Measurements from ENCODE around the gene SYT15. TPM values are rescaled to one million over a fixed set of nuclear protein-coding genes. Genes with fewer than 3 reads are reported as not detected.
"Not testable (repeated sequence)": the region's sequence is repeated elsewhere in the genome, so short reads cannot be mapped to it uniquely, and the experiment has no call there.

The SYT15 gene
- total RNA-seq, 8 experiments from 2014 or later: 0.50 to 3.5 (median 0.70) TPM

DNA sequence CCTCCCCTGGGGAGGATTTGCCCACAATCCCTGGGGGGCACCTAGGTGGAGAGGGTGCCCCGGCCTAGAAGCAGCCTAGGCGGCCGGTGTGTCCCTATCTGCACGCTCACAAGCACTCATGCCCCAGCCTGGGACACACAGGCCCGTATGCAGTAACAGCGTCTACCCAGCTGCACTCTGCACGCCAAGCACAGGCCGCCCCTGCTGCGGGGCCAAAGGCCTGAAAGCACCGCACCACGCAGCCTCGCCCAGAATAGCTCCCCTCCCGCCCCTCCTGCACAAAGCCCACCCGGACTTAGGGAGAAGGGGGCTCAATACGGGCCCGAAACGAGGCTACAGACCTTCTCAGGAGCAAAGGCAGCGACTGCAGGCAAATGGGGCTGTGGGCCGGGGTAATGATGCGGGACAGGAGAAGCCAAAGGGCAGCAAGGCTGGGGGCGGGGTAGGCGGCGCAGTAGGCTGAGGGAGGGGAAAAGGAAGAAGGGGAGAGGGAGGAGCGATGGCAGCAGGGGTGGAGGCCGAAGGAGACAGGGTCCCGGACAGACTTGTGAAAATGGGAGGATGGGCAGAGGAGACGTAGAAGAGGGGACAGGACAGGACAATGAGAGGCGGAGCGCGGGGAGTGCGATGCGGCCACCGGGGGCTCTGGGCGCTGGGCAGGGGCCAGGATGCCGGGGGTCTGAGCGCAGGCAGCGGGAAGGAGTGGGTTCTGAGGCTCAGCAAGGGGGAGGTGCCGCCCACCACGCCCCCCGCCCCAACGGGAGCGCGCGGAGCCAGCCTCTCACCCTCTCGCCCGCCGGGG, 23.0 kb upstream of the SYT15 start:
- peak overlapping the region; percentile 40 to 54 (median 45) for H3K4me3 ChIP-seq
- ATAC-seq (replicated peaks in 6 of 8): peak in 6 of 8 experiments; percentile 42 to 77 (median 74)
- peaks cover 3 to 6% of the 10 kb centered on the region in 2 donors for H3K4me1 ChIP-seq (replicated peaks in 1 of 2)
- 0 to 76% (median 33%) methylated on average over 1 to 20 of the region's 47 CpGs; no CpG with 5 or more reads in 3 of the 10 experiments for WGBS, 10 experiments
- in situ Hi-C loops (cut with MboI; ENCODE audit: low pct_unique_long_range_greater_than_20kb in 2 of 9, low sequenced_read_pairs in 9 of 9, unreplicated experiment in 9 of 9): loop anchor here in 1 of 9 experiments (25.0 kb wide), 1 partner anchor 1731 kb away; no protein-coding TSS in a partner anchor
- H3K27ac ChIP-seq: no peak overlapping the region

DNA sequence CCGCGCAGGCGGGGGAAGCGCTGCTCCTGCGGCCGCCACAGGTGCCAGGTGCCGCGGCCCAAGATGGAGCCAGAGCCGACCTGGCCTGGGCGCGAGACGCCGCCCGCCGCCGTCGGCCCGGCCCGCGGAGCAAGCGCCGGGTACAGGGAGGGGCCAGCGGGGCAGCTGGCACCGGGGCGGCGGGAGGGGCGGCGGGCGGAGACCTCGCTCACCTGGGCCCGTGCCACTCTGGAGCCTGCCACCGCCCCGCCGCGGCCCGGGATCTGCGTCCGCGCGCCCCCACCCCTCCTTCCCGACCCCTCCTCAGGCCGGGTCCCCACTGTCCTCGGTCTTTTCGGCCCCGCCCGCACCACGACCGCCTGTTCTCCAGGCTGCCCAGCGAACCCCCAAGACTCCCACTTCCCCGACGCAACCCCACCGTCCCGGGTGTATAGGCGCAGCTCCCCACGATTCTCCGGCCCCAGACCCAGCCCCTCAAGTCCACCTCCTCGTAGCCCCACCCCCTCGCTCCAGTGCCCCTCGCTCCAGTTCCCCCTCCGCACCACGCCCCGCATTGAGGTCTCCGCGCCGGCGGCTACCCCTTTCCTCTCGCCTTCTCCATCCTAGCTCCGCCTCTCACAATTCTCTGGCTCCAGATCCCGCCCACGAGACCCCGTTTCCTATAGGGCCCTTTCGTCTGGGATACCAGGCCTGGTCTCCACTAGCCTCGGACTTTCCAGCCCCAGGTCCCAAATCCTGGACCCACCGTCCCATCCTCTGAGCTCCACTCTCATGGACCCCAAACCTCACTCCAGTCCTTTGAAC, 22.2 kb upstream of the SYT15 start, which contains the start of gene GPRIN2:
TSS of gene GPRIN2 (minus strand) at position 144 of the 804 bp plus-strand sequence. CDS start 5,922 bp downstream, outside the sequence.
- ATAC-seq (replicated peaks in 6 of 8): peak in 5 of 8 experiments; percentile 23 to 71 (median 49)
- H3K27ac ChIP-seq: no peak within 1 kb of the TSS
- peaks cover 3 to 6% of the 10 kb centered on the region in 2 donors for H3K4me1 ChIP-seq (replicated peaks in 1 of 2)
- in situ Hi-C loops (cut with MboI; ENCODE audit: low pct_unique_long_range_greater_than_20kb in 2 of 9, low sequenced_read_pairs in 9 of 9, unreplicated experiment in 9 of 9): loop anchor here in 1 of 9 experiments (25.0 kb wide), 1 partner anchor 1731 kb away; no protein-coding TSS in a partner anchor
- WGBS, 10 experiments: 9 to 51% (median 18%) methylated on average over 2 to 19 of the region's 74 CpGs; no CpG with 5 or more reads in 4 of the 10 experiments
- H3K4me3 ChIP-seq: peak within 1 kb of the TSS; percentile 40 to 54 (median 45)

DNA sequence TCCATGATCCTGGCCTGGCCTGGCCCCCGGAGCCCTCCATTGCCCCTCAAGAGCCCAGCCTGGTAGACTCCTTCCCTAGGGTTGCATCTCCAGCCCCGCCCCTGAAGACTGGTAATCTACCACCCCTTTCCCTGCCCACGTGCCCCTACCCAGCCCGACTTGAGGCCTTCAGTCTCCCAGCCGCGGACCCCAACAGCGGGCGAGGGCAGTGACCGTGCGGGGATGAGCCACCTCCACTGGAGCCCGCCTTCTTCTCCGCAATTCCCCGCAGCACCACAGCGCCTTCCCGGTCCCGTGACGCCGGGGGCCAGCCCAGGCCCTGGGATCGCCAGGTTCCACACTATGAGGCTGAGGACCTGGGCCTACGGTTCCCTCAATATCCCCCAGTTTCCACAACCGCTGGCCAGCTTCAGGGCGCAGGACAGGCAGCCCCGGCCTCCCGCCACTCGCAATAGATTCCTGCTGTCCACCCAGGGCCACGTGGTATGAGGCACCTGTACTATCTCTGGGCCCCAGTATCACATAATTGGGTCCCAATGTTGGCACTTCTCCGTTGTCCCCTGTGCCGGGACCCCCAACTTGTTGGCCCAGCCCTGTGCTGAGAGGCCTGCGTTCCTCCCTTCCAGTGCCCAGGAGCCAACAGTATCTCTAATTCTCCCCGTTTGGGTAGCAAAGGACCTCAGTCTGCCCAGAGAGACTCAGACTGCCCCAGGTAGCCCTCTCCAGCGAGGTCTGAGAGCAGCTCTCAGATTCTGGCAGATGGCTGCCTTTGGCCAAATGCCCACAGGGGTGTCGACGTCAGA, 21.4 kb upstream of the SYT15 start:
- in situ Hi-C loops (cut with MboI; ENCODE audit: low pct_unique_long_range_greater_than_20kb in 2 of 9, low sequenced_read_pairs in 9 of 9, unreplicated experiment in 9 of 9): loop anchor here in 1 of 9 experiments (25.0 kb wide), 1 partner anchor 1730 kb away; no protein-coding TSS in a partner anchor
- Histone ChIP-seq H3K27ac (no peak overlapping the region), H3K4me1 (replicated peaks in 1 of 2) (peaks cover 3 to 6% of the 10 kb centered on the region in 2 donors), H3K4me3 (peak overlapping the region in 1 of 5 donors; percentile 40)
- 0 to 100% (median 86%) methylated on average over 1 to 27 of the region's 33 CpGs for WGBS, 10 experiments
- ATAC-seq (replicated peaks in 6 of 8): no peak

DNA sequence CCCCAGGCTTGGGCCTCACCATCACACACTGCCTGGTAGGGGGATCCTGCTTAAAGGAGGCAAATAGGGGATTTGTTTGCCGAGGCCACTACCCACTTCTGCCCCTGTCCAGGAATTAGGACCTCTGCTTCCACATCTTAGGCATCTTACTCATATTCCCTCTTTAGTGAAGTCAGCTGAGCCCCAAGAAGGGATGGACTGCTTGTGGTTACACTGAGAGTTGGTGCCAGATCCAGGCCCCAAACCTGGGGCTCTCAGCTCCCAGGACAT, 20.9 kb upstream of the SYT15 start:
- ATAC-seq (replicated peaks in 6 of 8): no peak
- H3K4me1 ChIP-seq (replicated peaks in 1 of 2): peaks cover 3 to 6% of the 10 kb centered on the region in 2 donors
- in situ Hi-C loops (cut with MboI; ENCODE audit: low pct_unique_long_range_greater_than_20kb in 2 of 9, low sequenced_read_pairs in 9 of 9, unreplicated experiment in 9 of 9): loop anchor here in 1 of 9 experiments (25.0 kb wide), 1 partner anchor 1729 kb away; no protein-coding TSS in a partner anchor
- 0 to 83% (median 37%) methylated on average over 1 of the region's 1 CpG; no CpG with 5 or more reads in 6 of the 10 experiments for whole genome bisulfite sequencing, 10 experiments
- no peak overlapping the region for H3K27ac ChIP-seq
- H3K4me3 ChIP-seq: no peak overlapping the region

- ATAC-seq (replicated peaks in 6 of 8): no peak
These were observed 20.3 kb upstream of the SYT15 start for GRCh38 chr10:46558392-46559185.

DNA sequence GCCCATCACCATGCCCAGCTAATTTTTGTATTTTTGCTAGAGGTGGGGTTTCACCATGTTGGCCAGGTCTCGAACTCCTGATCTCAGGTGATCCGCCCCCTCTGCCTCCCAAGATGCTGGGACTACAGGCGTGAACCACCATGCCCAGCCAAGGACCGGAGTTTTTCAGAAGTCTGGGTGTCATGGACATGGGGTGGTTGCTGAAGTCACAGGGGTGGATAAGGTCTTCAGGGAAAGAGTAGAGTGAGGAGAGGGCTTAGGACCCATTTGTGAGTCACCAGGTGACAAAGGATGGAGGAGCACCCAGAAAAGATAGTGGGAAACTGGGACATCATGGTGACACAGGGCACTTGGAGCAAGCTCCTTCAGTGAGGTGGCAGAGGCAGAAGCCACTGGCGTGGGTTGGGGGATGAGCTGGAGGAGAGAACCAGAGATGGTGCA, 19.7 kb upstream of the SYT15 start:
- WGBS, 10 experiments: 13 to 81% (median 63%) methylated on average over 1 to 5 of the region's 5 CpGs
- no peak for ATAC-seq (replicated peaks in 6 of 8)
- in situ Hi-C loops (cut with MboI; ENCODE audit: low pct_unique_long_range_greater_than_20kb in 2 of 9, low sequenced_read_pairs in 9 of 9, unreplicated experiment in 9 of 9): loop anchor here in 1 of 9 experiments (25.0 kb wide), 1 partner anchor 1728 kb away; no protein-coding TSS in a partner anchor
- no peak overlapping the region for H3K27ac ChIP-seq
- H3K4me1 ChIP-seq (replicated peaks in 1 of 2): peaks cover 3 to 6% of the 10 kb centered on the region in 2 donors
- no peak overlapping the region for H3K4me3 ChIP-seq

More at GRCh38 chr10:46558392-46559185, 20.3 kb upstream of the SYT15 start:
- WGBS, 10 experiments: 60 to 87% (median 79%) methylated on average over 2 to 9 of the region's 9 CpGs
- H3K4me3 ChIP-seq: no peak overlapping the region
- in situ Hi-C loops (cut with MboI; ENCODE audit: low pct_unique_long_range_greater_than_20kb in 2 of 9, low sequenced_read_pairs in 9 of 9, unreplicated experiment in 9 of 9): loop anchor here in 1 of 9 experiments (25.0 kb wide), 1 partner anchor 1729 kb away; no protein-coding TSS in a partner anchor
- no peak overlapping the region for H3K27ac ChIP-seq
- peaks cover 3 to 6% of the 10 kb centered on the region in 2 donors for H3K4me1 ChIP-seq (replicated peaks in 1 of 2)

GRCh38 chr10:46560381-46560780, 18.5 kb upstream of the SYT15 start:
- no peak overlapping the region for H3K27ac ChIP-seq
- WGBS, 10 experiments: 11 to 72% (median 51%) methylated on average over 1 to 5 of the region's 5 CpGs
- in situ Hi-C loops (cut with MboI; ENCODE audit: low pct_unique_long_range_greater_than_20kb in 2 of 9, low sequenced_read_pairs in 9 of 9, unreplicated experiment in 9 of 9): loop anchor here in 1 of 9 experiments (25.0 kb wide), 1 partner anchor 1727 kb away; no protein-coding TSS in a partner anchor
- H3K4me1 ChIP-seq (replicated peaks in 1 of 2): peaks cover 3 to 6% of the 10 kb centered on the region in 2 donors
- ATAC-seq (replicated peaks in 6 of 8): no peak
- no peak overlapping the region for H3K4me3 ChIP-seq

- in situ Hi-C loops (cut with MboI; ENCODE audit: low pct_unique_long_range_greater_than_20kb in 2 of 9, low sequenced_read_pairs in 9 of 9, unreplicated experiment in 9 of 9): loop anchor here in 1 of 9 experiments (25.0 kb wide), 1 partner anchor 1726 kb away; no protein-coding TSS in a partner anchor
- Histone ChIP-seq H3K4me3 (no peak overlapping the region), H3K27ac (no peak overlapping the region), H3K4me1 (replicated peaks in 1 of 2) (peaks cover under 1% of the 10 kb centered on the region in 2 donors)
- WGBS, 10 experiments: 20 to 83% (median 59%) methylated on average over 1 of the region's 1 CpG; no CpG with 5 or more reads in 2 of the 10 experiments
- ATAC-seq (replicated peaks in 6 of 8): no peak
These were observed 18.0 kb upstream of the SYT15 start for GRCh38 chr10:46560952-46561351.

DNA sequence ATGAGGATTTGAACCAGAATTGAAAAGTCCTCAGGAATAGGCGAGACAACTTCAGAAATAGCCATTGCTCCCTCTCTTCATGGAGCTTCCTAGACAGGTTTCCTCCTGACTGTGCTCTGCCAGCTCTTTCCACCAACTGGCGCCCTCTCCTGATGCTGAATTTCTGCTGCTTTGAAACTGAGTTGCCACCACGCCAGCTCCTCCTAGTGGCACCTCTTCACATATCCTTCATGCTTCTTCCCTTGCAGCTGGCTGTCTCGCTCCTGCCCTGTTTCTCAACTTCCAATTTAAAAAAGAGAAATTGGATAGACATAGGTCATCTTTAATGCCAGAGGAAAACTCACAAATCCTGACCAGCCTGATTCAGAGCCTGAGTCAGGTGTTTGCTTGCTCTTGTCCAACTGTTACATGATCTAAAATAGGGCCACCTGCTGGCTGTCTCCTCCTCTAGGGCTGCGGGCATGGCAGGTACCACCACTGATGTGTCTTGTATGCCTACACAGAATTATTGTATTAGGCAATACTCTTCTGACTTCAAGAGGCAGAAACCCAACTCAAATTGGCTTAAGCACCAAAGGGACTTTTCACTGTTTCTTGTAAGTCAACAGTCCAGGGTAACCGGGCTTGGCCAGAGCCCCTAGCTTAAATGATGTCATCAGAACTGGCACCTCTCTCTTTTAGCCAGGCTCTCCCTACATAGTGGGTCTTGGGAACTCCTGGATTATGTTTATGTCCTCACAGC, 13.2 kb upstream of the SYT15 start:
- 0 to 17% methylated on average over 1 of the region's 6 CpGs; no CpG with 5 or more reads in 8 of the 10 experiments for WGBS, 10 experiments

GRCh38 chr10:46567151-46567550, 11.8 kb upstream of the SYT15 start:
- no CpG with 5 or more reads among the region's 9 CpGs for WGBS, 10 experiments
- in situ Hi-C loops (cut with MboI; ENCODE audit: low pct_unique_long_range_greater_than_20kb in 2 of 9, low sequenced_read_pairs in 9 of 9, unreplicated experiment in 9 of 9): loop anchor here in 1 of 9 experiments (25.0 kb wide), 1 partner anchor 1720 kb away; no protein-coding TSS in a partner anchor
- not testable (repeated sequence) for ATAC-seq (replicated peaks in 6 of 8); H3K4me3 ChIP-seq; H3K4me1 ChIP-seq (replicated peaks in 1 of 2); H3K27ac ChIP-seq

More for the DNA sequence above, 13.2 kb upstream of the SYT15 start:
- not testable (repeated sequence) for H3K4me3 ChIP-seq; H3K27ac ChIP-seq; H3K4me1 ChIP-seq (replicated peaks in 1 of 2)
- peak; percentile 83 to 99 (median 90) for ATAC-seq (replicated peaks in 6 of 8)
- in situ Hi-C loops (cut with MboI; ENCODE audit: low pct_unique_long_range_greater_than_20kb in 2 of 9, low sequenced_read_pairs in 9 of 9, unreplicated experiment in 9 of 9): loop anchor here in 1 of 9 experiments (25.0 kb wide), 1 partner anchor 1722 kb away; no protein-coding TSS in a partner anchor

DNA sequence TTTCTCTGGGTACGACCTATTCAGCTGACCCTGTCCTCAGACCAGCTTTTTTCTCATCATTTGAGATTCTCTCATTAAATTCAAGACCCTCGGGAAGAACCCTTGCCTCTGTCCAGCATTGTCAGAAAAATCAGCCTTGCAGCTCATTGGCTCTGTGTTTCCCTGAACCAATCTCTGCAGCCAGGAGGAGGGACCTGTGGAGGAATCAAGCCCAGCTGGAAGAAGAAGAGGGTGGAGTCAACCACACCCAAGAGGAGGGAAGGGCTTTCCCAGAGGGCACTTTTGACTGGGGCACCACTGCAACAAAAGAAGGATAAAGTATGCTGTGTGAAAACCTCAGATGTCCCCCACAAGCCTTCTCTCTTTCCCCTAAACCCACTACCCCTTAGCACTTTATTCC, 8.3 kb upstream of the SYT15 start:
- H3K27ac ChIP-seq; H3K4me1 ChIP-seq (replicated peaks in 1 of 2); H3K4me3 ChIP-seq: not testable (repeated sequence)
- in situ Hi-C loops (cut with MboI; ENCODE audit: low pct_unique_long_range_greater_than_20kb in 2 of 9, low sequenced_read_pairs in 9 of 9, unreplicated experiment in 9 of 9): loop anchor here in 1 of 9 experiments (25.0 kb wide), 1 partner anchor 1717 kb away; no protein-coding TSS in a partner anchor
- no CpG with 5 or more reads among the region's 2 CpGs for WGBS, 10 experiments
- ATAC-seq (replicated peaks in 6 of 8): peak in 3 of 8 experiments; percentile 20 to 75 (median 59)
